ENCODE results near the gene CD81.

DNA sequence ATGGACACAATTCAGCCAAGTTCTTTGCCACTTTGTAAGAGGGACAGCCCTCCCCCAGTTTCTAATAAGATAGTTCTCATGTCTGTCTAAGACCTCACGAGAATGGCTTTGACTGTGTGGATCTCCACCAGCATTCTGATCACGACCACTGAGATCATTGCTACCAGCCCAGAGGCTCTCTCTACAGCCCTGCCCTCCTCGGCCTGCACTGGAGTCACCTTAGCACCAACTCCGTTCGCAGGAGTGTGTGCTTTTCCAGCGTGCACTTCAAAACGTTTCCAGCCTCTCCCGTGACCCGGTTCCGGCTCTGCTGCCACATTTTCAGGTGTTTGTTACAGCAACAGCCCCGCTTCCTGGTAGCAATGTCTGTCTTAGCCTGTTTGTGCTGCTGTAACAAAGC is 49.1 kb upstream of the CD81 start:
- TF ChIP-seq EZH2 (IDR thresholded peaks at IDR 0.05) (no peak), POLR2A (IDR thresholded peaks at IDR 0.05; ENCODE audit: borderline replicate concordance, extremely low read depth, insufficient read depth, insufficient read length) (no peak), CTCF (IDR thresholded peaks at IDR 0.05 in 2 of 3, conservative IDR thresholded peaks at IDR 0.05 in 1 of 3; ENCODE audit: borderline replicate concordance in 1 of 3, insufficient read depth in 1 of 3, low read depth in 2 of 3, low read length in 2 of 3) (no peak), EZH2phosphoT487 (IDR thresholded peaks at IDR 0.05; ENCODE audit: borderline replicate concordance) (no peak), POLR2AphosphoS5 (IDR thresholded peaks at IDR 0.05; ENCODE audit: low read depth, low read length) (no peak), ELF1 (IDR thresholded peaks at IDR 0.05; ENCODE audit: borderline replicate concordance, low read depth) (no peak)
- TF ChIP-seq, protein P1, sequence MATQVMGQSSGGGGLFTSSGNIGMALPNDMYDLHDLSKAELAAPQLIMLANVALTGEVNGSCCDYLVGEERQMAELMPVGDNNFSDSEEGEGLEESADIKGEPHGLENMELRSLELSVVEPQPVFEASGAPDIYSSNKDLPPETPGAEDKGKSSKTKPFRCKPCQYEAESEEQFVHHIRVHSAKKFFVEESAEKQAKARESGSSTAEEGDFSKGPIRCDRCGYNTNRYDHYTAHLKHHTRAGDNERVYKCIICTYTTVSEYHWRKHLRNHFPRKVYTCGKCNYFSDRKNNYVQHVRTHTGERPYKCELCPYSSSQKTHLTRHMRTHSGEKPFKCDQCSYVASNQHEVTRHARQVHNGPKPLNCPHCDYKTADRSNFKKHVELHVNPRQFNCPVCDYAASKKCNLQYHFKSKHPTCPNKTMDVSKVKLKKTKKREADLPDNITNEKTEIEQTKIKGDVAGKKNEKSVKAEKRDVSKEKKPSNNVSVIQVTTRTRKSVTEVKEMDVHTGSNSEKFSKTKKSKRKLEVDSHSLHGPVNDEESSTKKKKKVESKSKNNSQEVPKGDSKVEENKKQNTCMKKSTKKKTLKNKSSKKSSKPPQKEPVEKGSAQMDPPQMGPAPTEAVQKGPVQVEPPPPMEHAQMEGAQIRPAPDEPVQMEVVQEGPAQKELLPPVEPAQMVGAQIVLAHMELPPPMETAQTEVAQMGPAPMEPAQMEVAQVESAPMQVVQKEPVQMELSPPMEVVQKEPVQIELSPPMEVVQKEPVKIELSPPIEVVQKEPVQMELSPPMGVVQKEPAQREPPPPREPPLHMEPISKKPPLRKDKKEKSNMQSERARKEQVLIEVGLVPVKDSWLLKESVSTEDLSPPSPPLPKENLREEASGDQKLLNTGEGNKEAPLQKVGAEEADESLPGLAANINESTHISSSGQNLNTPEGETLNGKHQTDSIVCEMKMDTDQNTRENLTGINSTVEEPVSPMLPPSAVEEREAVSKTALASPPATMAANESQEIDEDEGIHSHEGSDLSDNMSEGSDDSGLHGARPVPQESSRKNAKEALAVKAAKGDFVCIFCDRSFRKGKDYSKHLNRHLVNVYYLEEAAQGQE (IDR thresholded peaks at IDR 0.05; ENCODE audit: low read depth): no peak

Data from HCT116 (cell line).